Caco-2 (cell line): Measurements from ENCODE around the gene ROBO1. TPM values are rescaled to one million over a fixed set of nuclear protein-coding genes. Genes with fewer than 3 reads are reported as not detected.

Experiments
- BruUV-seq: library from RNA; stranded (reverse); fragments of 400-500 nt; replicated peaks from 2 replicates; lab custom pipeline; 2021; lab: Mats Ljungman, UMichigan
- CTCF ChIA-PET: fragments of 300-600 bp; sonication (Branson Sonifier 250); formaldehyde crosslinking; loops from one replicate; lab custom pipeline; 2022; ENCODE audit warnings: antibody characterized with exemption; lab: Charles Lee
- POLR2A ChIA-PET: fragments of 300-600 bp; sonication (Branson Sonifier 250); formaldehyde crosslinking; loops from one replicate; lab custom pipeline; 2022; ENCODE audit warnings: antibody characterized with exemption; lab: Charles Lee
- DNase-seq, 2 experiments: peaks; one replicate each; pipeline versions ENCODE4 v3.0.0 to v3.0.0-alpha.2; 2020 to 2022
- H3K27me3 ChIP-seq: replicated peaks from 2 replicates; pipeline ENCODE4 v1.6.0; 2011; ENCODE audit warnings: low read length; ENCODE audit not compliant: control insufficient read depth, insufficient read depth
- H3K36me3 ChIP-seq: 2 replicates; pipeline ENCODE4 v1.5.1; 2011; ENCODE audit warnings: low read length; ENCODE audit not compliant: control insufficient read depth, insufficient read depth
- H3K4me1 ChIP-seq: fragments of 250-450 bp; sonication (Bioruptor Pico); 2 replicates; pipeline ENCODE4 v1.5.1; 2020; ENCODE audit warnings: mild to moderate bottlenecking
- H3K4me3 ChIP-seq: 2 replicates; pipeline ENCODE4 v1.5.1; 2011; ENCODE audit warnings: low read depth, mild to moderate bottlenecking, control low read depth, low read length
- H3K9me3 ChIP-seq: fragments of 250-450 bp; sonication (Bioruptor Pico); 2 replicates; pipeline ENCODE4 v1.5.1; 2020; ENCODE audit warnings: mild to moderate bottlenecking, moderate library complexity
- H3K27ac Mint-ChIP-seq: one replicate; pipeline ENCODE4 v1.8.0; 2022; ENCODE audit warnings: mixed read lengths; ENCODE audit not compliant: unreplicated experiment
- H3K27me3 Mint-ChIP-seq: one replicate; pipeline ENCODE4 v1.8.0; 2022; ENCODE audit warnings: mixed read lengths; ENCODE audit not compliant: insufficient read depth, unreplicated experiment
- H3K36me3 Mint-ChIP-seq: one replicate; pipeline ENCODE4 v1.8.0; 2022; ENCODE audit warnings: mild to moderate bottlenecking, mixed read lengths; ENCODE audit not compliant: insufficient read depth, unreplicated experiment
- H3K4me1 Mint-ChIP-seq: one replicate; pipeline ENCODE4 v1.8.0; 2022; ENCODE audit warnings: low read depth, mixed read lengths; ENCODE audit not compliant: unreplicated experiment
- H3K4me3 Mint-ChIP-seq: one replicate; pipeline ENCODE4 v1.8.0; 2022; ENCODE audit warnings: mild to moderate bottlenecking, moderate library complexity, mixed read lengths; ENCODE audit not compliant: unreplicated experiment
- H3K9me3 Mint-ChIP-seq: one replicate; pipeline ENCODE4 v1.8.0; 2022; ENCODE audit warnings: mixed read lengths; ENCODE audit not compliant: unreplicated experiment
- intact Hi-C: fragments of 100-400 bp; cut with micrococcal nuclease; formaldehyde crosslinking; loops from one replicate; pipeline ENCODE4 v1.10.0; 2022; ENCODE audit not compliant: unreplicated experiment
- total RNA-seq: library from RNA; stranded (reverse); gene quantifications from 2 replicates; pipeline ENCODE4 v1.2.3, GENCODE V29; 2022
- TF ChIP-seq, protein P1 (sequence below), 2 experiments: fragments of 200-600 bp in 1 of 2; IDR thresholded peaks; 1 replicate in 1 of 2; 2 replicates in 1 of 2; pipeline versions ENCODE4 v1.5.1 to v1.8.0; 2011 to 2022; ENCODE audit warnings: antibody characterized with exemption in 1 of 2, control low read depth in 1 of 2, inconsistent platforms in 1 of 2, low read depth in 1 of 2, low read length in 1 of 2, mild to moderate bottlenecking in 1 of 2, moderate library complexity in 1 of 2; ENCODE audit not compliant: insufficient read depth in 1 of 2, severe bottlenecking in 1 of 2, unreplicated experiment in 1 of 2

ROBO1 gene
- total RNA-seq, 1 experiment from 2014 or later, result 1.8 TPM

DNA sequence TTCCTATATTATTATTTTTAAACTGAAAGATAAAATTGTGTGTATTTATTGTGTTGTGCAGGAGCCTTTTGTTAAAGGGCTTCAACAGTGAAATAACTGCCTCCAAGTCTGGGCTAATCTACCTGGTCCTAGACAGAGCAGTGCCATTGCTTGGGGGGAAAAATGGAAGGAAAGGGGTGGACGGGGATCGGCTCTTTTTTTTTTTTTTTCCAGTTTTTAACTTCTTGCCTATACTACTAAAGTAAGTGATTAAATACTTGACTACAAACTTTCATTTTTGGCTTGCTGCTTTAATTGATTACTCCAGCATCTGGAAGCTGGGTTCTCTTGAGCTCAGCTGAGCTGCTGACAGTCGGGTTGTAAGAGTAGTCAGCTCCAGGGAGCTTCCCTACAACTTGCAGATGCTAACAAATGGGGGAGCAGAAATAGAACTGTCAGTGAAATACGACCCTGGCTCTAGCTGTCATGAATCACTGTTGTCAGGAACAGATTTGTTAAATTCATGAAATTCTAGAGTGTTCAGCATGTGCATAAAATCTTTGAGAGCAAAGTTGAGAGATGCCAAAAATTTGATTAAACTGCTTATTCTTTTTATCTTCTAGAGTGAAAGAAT is 276.7 kb downstream of the ROBO1 start:
- no TSS peak for BruUV-seq
- no peaks in the 10 kb centered on the region for H3K36me3 Mint-ChIP-seq
- no peak overlapping the region for H3K4me3 ChIP-seq
- H3K27me3 ChIP-seq, result no peaks in the 10 kb centered on the region
- H3K36me3 ChIP-seq, result no peaks in the 10 kb centered on the region
- TF ChIP-seq, protein P1, sequence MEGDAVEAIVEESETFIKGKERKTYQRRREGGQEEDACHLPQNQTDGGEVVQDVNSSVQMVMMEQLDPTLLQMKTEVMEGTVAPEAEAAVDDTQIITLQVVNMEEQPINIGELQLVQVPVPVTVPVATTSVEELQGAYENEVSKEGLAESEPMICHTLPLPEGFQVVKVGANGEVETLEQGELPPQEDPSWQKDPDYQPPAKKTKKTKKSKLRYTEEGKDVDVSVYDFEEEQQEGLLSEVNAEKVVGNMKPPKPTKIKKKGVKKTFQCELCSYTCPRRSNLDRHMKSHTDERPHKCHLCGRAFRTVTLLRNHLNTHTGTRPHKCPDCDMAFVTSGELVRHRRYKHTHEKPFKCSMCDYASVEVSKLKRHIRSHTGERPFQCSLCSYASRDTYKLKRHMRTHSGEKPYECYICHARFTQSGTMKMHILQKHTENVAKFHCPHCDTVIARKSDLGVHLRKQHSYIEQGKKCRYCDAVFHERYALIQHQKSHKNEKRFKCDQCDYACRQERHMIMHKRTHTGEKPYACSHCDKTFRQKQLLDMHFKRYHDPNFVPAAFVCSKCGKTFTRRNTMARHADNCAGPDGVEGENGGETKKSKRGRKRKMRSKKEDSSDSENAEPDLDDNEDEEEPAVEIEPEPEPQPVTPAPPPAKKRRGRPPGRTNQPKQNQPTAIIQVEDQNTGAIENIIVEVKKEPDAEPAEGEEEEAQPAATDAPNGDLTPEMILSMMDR (IDR thresholded peaks at IDR 0.05; ENCODE audit: insufficient read depth in 1 of 2, low read depth in 1 of 2, low read length in 1 of 2, severe bottlenecking in 1 of 2, unreplicated experiment in 1 of 2), result no peak
- ChIA-PET CTCF (no interaction called here), POLR2A (no interaction called here)
- no peak overlapping the region for H3K4me3 Mint-ChIP-seq
- no peaks in the 10 kb centered on the region for H3K9me3 Mint-ChIP-seq
- intact Hi-C loops, result no loop called here
- H3K4me1 Mint-ChIP-seq, result no peaks in the 10 kb centered on the region
- DNase-seq, result no peak
- no peak overlapping the region for H3K27ac Mint-ChIP-seq
- H3K4me1 ChIP-seq, result no peaks in the 10 kb centered on the region
- H3K27me3 Mint-ChIP-seq, result no peaks in the 10 kb centered on the region
- no peaks in the 10 kb centered on the region for H3K9me3 ChIP-seq

DNA sequence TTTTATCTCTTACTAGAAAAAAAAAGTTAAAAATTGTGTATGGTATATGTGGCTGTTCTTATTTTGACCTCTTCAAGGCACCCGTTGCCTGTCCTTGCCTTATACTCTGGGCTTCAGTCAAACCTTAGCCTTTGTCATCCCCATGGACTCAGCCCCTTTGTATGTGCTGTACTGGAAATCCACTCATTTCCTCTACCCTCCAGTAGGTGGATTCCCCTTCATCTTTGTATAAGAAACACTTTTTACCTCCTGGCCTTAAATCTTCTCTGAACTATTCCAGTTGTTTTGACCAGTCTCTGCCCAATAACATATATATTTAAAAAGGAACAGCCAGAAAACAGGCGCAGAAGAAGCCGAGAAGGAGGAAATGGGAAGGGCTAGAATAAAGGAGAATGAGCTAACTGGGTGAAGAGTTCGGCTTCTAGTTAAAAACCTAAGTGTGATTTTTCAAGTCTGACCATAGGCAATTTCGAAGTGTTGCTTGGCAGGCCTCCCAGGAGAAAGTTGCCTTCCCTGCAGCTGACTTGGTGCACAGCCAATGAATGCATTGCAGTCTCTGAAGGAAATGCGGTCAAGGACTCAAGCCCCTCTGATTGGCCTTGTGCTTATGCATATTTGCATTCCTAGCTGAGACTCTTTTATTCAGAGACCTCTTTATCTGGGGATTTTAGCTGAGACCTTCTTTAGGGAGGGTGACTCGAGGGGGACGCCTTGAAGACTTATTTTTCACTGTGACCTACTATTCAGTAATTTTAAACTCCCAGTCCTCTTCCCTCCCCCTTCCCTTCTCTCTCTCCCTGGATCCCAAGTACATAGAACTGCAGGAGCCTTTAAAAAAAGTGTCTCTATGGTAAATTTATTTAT is 277.4 kb downstream of the ROBO1 start:
- ChIA-PET POLR2A (no interaction called here), CTCF (no interaction called here)
- Histone ChIP-seq H3K4me3 (no peak overlapping the region), H3K9me3 (no peaks in the 10 kb centered on the region), H3K36me3 (no peaks in the 10 kb centered on the region), H3K4me1 (no peaks in the 10 kb centered on the region), H3K27me3 (no peaks in the 10 kb centered on the region)
- intact Hi-C loops, result no loop called here
- Mint-ChIP-seq H3K36me3 (no peaks in the 10 kb centered on the region), H3K27ac (no peak overlapping the region), H3K27me3 (no peaks in the 10 kb centered on the region), H3K9me3 (no peaks in the 10 kb centered on the region), H3K4me1 (no peaks in the 10 kb centered on the region), H3K4me3 (no peak overlapping the region)
- BruUV-seq, result no TSS peak
- no peak for DNase-seq
- TF ChIP-seq, protein P1 (IDR thresholded peaks at IDR 0.05; ENCODE audit: insufficient read depth in 1 of 2, low read depth in 1 of 2, low read length in 1 of 2, severe bottlenecking in 1 of 2, unreplicated experiment in 1 of 2), result no peak

DNA sequence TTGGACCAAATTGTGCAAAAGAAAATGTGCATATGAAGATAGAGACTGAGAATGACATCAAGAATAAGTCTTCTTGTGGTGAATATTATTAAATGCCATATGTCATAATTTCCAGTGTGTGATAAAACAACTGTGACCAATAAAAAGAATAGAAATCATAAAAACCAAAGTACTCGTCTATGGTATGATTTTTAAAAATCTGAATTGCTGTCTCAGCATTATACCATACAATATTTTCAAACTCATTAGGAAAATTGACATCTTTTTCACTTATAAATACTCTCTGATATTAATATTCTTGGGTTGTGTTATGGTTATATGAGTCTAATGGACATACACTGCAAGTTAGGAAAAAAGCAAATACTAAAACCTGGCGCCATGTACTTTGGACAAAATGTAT is 279.4 kb downstream of the ROBO1 start:
- H3K9me3 ChIP-seq, result no peaks in the 10 kb centered on the region
- DNase-seq, result no peak
- no peak overlapping the region for H3K4me3 Mint-ChIP-seq
- POLR2A ChIA-PET, result no interaction called here
- no peaks in the 10 kb centered on the region for H3K4me1 Mint-ChIP-seq
- TF ChIP-seq, protein P1 (IDR thresholded peaks at IDR 0.05; ENCODE audit: insufficient read depth in 1 of 2, low read depth in 1 of 2, low read length in 1 of 2, severe bottlenecking in 1 of 2, unreplicated experiment in 1 of 2), result no peak
- H3K4me1 ChIP-seq, result no peaks in the 10 kb centered on the region
- CTCF ChIA-PET, result no interaction called here
- no peak overlapping the region for H3K4me3 ChIP-seq
- no peaks in the 10 kb centered on the region for H3K36me3 ChIP-seq
- H3K36me3 Mint-ChIP-seq, result no peaks in the 10 kb centered on the region
- BruUV-seq, result no TSS peak
- H3K9me3 Mint-ChIP-seq, result no peaks in the 10 kb centered on the region
- H3K27ac Mint-ChIP-seq, result no peak overlapping the region
- no peaks in the 10 kb centered on the region for H3K27me3 Mint-ChIP-seq
- intact Hi-C loops, result no loop called here
- no peaks in the 10 kb centered on the region for H3K27me3 ChIP-seq
